Thyroid gland (tissue), 4 donors: ENCODE measurements around the gene WRAP73. TPM values are rescaled to one million over a fixed set of nuclear protein-coding genes. Genes with fewer than 3 reads are reported as not detected.

Source experiments
- DNase-seq, 2 donors: peaks; one replicate each; pipeline ENCODE4 v3.0.0-alpha.2; 2019
- H3K27ac ChIP-seq, 3 donors: fragments of 200-600 bp; sonication (generic); 1 replicate in 2 of 3; 2 replicates in 1 of 3; pipeline ENCODE4 v1.5.1; 2016 to 2019; ENCODE audit warnings: mild to moderate bottlenecking in 1 of 3, moderate library complexity in 1 of 3
- H3K27me3 ChIP-seq: fragments of 200-600 bp; sonication (generic); one replicate; pipeline ENCODE4 v1.5.1; 2019
- H3K36me3 ChIP-seq, 2 donors: fragments of 200-600 bp; sonication (generic); one replicate each; pipeline ENCODE4 v1.5.1; 2016 to 2019
- H3K4me1 ChIP-seq, 2 donors: fragments of 200-600 bp; sonication (generic); one replicate each; pipeline ENCODE4 v1.5.1; 2017 to 2019
- H3K4me3 ChIP-seq, 3 donors: fragments of 200-600 bp; sonication (generic); replicated peaks in 1 of 3; 1 replicate in 2 of 3; 2 replicates in 1 of 3; pipeline ENCODE4 v1.5.1; 2016; ENCODE audit warnings: mild to moderate bottlenecking in 1 of 3
- H3K9me3 ChIP-seq: fragments of 200-600 bp; sonication (generic); one replicate; pipeline ENCODE4 v1.5.1; 2017
- POLR2A ChIP-seq, 2 donors: fragments of 450-650 bp; IDR thresholded peaks; one replicate each; pipeline ENCODE4 v1.6.1; 2017; ENCODE audit warnings: antibody characterized with exemption in 2 of 2, mild to moderate bottlenecking in 2 of 2, moderate library complexity in 1 of 2
- WGBS, 2 donors: methylation state at CpG; one replicate each; pipeline ENCODE4 v1.1.5; 2017; 5-methylcytosine and 5-hydroxymethylcytosine counted together
- intact Hi-C: fragments of 100-400 bp; cut with DNase I; formaldehyde crosslinking; loops from one replicate; pipeline ENCODE4 v1.15.1; 2023
- total RNA-seq, 4 donors: library from RNA; depleted of rRNA; stranded (reverse); fragments of >200 nt; gene quantifications; one replicate each; pipeline ENCODE4 v1.2.3, GENCODE V29; 2016
- TF ChIP-seq, protein P1 (sequence below), 6 experiments: fragments of 200-600 bp in 3 of 6; fragments of 450-650 bp in 3 of 6; sonication (generic) in 3 of 6; IDR thresholded peaks; one replicate each; pipeline ENCODE4 v1.5.1; 2016 to 2019; ENCODE audit warnings: antibody characterized with exemption in 6 of 6, mild to moderate bottlenecking in 2 of 6, inconsistent platforms in 1 of 6, moderate library complexity in 1 of 6

The WRAP73 gene
- total RNA-seq, 4 donors from 2014 or later: 18.5 to 44.0 (median 21.0) TPM

DNA sequence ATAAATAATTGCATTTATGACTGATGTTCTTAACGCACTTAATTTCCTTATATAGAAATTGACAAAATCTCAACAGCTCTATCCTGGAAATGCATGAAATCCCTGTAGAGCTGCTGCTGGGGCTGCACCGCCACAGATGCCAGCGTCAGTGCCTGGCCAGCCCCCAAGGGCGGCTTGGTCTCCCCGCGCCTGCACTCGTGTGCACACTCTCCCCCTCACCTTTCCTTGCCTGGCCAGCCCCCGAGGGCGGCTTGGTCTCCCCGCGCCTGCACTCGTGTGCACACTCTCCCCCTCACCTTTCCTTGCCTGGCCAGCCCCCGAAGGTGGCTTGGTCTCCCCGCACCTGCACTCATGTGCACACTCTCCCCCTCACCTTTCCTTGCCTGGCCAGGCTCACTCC lies 13.8 kb downstream of the WRAP73 start:
- Histone ChIP-seq H3K9me3 (no peaks in the 10 kb centered on the region), H3K4me1 (no peaks in the 10 kb centered on the region), H3K27me3 (no peaks in the 10 kb centered on the region), H3K27ac (no peak overlapping the region), H3K36me3 (peaks cover 32 to 37% of the 10 kb centered on the region in 2 donors), H3K4me3 (no peak overlapping the region)
- intact Hi-C loops: no loop called here
- TF ChIP-seq, protein P1, sequence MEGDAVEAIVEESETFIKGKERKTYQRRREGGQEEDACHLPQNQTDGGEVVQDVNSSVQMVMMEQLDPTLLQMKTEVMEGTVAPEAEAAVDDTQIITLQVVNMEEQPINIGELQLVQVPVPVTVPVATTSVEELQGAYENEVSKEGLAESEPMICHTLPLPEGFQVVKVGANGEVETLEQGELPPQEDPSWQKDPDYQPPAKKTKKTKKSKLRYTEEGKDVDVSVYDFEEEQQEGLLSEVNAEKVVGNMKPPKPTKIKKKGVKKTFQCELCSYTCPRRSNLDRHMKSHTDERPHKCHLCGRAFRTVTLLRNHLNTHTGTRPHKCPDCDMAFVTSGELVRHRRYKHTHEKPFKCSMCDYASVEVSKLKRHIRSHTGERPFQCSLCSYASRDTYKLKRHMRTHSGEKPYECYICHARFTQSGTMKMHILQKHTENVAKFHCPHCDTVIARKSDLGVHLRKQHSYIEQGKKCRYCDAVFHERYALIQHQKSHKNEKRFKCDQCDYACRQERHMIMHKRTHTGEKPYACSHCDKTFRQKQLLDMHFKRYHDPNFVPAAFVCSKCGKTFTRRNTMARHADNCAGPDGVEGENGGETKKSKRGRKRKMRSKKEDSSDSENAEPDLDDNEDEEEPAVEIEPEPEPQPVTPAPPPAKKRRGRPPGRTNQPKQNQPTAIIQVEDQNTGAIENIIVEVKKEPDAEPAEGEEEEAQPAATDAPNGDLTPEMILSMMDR (IDR thresholded peaks at IDR 0.05): no peak
- TF ChIP-seq POLR2A (IDR thresholded peaks at IDR 0.05): no peak
- WGBS, 2 donors: 93 to 96% methylated on average over 12 to 14 of the region's 14 CpGs
- DNase-seq: no peak

GRCh38 chr1:3634059-3634800 lies 15.7 kb downstream of the WRAP73 start:
- Histone ChIP-seq H3K27ac (no peak overlapping the region), H3K4me1 (no peaks in the 10 kb centered on the region), H3K36me3 (peaks cover 39 to 49% of the 10 kb centered on the region in 2 donors), H3K4me3 (no peak overlapping the region), H3K9me3 (no peaks in the 10 kb centered on the region), H3K27me3 (no peaks in the 10 kb centered on the region)
- DNase-seq: no peak
- intact Hi-C loops: no loop called here
- 95% methylated on average over 22 of the region's 22 CpGs for WGBS, 2 donors
- TF ChIP-seq, protein P1 (IDR thresholded peaks at IDR 0.05): no peak
- TF ChIP-seq POLR2A (IDR thresholded peaks at IDR 0.05): no peak

- intact Hi-C loops: no loop called here
- Histone ChIP-seq H3K4me1 (no peaks in the 10 kb centered on the region), H3K4me3 (no peak overlapping the region), H3K36me3 (peaks cover 40 to 54% of the 10 kb centered on the region in 2 donors), H3K9me3 (no peaks in the 10 kb centered on the region), H3K27ac (no peak overlapping the region), H3K27me3 (no peaks in the 10 kb centered on the region)
- no peak for TF ChIP-seq POLR2A (IDR thresholded peaks at IDR 0.05)
- TF ChIP-seq, protein P1 (IDR thresholded peaks at IDR 0.05): no peak
- DNase-seq: no peak
- WGBS, 2 donors: 91 to 94% methylated on average over 23 to 28 of the region's 28 CpGs
Observed at GRCh38 chr1:3633344-3634058, 16.4 kb downstream of the WRAP73 start.

GRCh38 chr1:3632716-3633343 lies 17.1 kb downstream of the WRAP73 start:
- H3K36me3 ChIP-seq: peaks cover 40 to 56% of the 10 kb centered on the region in 2 donors
- no peak overlapping the region for H3K4me3 ChIP-seq
- no peaks in the 10 kb centered on the region for H3K4me1 ChIP-seq
- TF ChIP-seq, protein P1 (IDR thresholded peaks at IDR 0.05): no peak
- no peak for TF ChIP-seq POLR2A (IDR thresholded peaks at IDR 0.05)
- 93 to 95% methylated on average over 11 to 26 of the region's 26 CpGs for WGBS, 2 donors
- no peak for DNase-seq
- H3K27me3 ChIP-seq: no peaks in the 10 kb centered on the region
- intact Hi-C loops: no loop called here
- H3K27ac ChIP-seq: no peak overlapping the region
- H3K9me3 ChIP-seq: no peaks in the 10 kb centered on the region
